Ovary (tissue), 3 donors: ENCODE measurements around the gene METTL13.

Source experiments
- POLR2A ChIP-seq: fragments of 450-650 bp; IDR thresholded peaks from one replicate; pipeline ENCODE4 v1.6.1; 2017; ENCODE audit warnings: antibody characterized with exemption, mild to moderate bottlenecking, moderate library complexity
- TF ChIP-seq, protein P1 (sequence below), 3 donors: fragments of 450-650 bp in 2 of 3; fragments of 200-600 bp in 1 of 3; IDR thresholded peaks; one replicate each; pipeline versions ENCODE4 v1.5.1 to v1.8.0; 2016 to 2022; ENCODE audit warnings: antibody characterized with exemption in 3 of 3, mild to moderate bottlenecking in 1 of 3
- donor health status: DM: no; HTN: no; CAD: no.

DNA sequence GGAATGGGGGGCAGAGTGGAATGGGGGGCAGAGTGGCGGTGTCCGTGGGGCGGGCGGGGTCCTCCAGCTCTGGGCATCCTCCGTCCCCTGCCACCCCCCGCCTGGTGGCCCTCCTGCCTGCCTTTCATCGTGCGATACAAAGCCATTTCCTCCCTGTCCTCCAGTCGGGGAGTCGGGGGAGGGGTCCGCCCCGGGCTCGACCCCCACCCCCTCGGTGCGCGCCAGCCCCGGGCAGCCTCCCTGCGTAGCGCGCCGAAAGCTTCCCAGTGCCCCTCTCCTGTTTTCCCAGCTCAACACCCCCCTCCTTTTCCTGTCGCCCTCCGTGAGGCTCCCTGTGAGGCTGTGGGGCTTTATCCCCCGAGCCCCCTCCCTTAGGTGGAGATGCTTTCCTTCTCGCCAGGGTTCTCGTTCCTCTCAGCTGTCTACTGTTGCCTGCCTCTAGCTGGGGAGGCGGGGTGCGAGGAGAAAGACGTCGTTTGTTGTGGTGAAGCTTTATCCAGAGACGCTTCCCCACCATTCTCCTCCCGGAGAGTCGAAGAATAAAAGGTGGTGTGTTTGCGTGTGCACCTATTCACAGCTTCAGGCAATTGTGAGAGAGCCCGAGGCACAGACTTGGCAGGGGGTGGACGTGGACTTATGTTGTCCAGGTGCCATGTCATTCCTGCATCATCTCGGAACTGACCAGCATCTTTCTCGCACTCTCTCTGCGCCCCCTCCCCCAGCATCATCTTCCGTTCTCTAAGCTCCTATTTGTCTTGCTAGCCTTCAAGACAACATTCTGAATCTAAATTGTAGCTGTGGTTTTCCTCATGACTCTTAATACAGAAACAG is 60.7 kb downstream of the METTL13 start:
- TF ChIP-seq, protein P1, sequence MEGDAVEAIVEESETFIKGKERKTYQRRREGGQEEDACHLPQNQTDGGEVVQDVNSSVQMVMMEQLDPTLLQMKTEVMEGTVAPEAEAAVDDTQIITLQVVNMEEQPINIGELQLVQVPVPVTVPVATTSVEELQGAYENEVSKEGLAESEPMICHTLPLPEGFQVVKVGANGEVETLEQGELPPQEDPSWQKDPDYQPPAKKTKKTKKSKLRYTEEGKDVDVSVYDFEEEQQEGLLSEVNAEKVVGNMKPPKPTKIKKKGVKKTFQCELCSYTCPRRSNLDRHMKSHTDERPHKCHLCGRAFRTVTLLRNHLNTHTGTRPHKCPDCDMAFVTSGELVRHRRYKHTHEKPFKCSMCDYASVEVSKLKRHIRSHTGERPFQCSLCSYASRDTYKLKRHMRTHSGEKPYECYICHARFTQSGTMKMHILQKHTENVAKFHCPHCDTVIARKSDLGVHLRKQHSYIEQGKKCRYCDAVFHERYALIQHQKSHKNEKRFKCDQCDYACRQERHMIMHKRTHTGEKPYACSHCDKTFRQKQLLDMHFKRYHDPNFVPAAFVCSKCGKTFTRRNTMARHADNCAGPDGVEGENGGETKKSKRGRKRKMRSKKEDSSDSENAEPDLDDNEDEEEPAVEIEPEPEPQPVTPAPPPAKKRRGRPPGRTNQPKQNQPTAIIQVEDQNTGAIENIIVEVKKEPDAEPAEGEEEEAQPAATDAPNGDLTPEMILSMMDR (IDR thresholded peaks at IDR 0.05): no peak
- TF ChIP-seq POLR2A: no peak
